Hematopoietic multipotent progenitor cell treated with erythropoietin and hydrocortisone succinate and interleukin-3 and kit ligand, for 8 days (in vitro differentiated cells): Measurements from ENCODE around the gene CKAP5.
A peak's percentile ranks its signal among the peaks of the same experiment; 100 is the strongest.

Experiments
- DNase-seq: peaks from one replicate; pipeline ENCODE4 v3.0.0-alpha.2; 2015

CKAP5 gene

GRCh38 chr11:46761807-46762206, 84.3 kb downstream of the CKAP5 start:
- DNase-seq, result no peak

- DNase-seq, result no peak
Observed at GRCh38 chr11:46760429-46761128, 85.5 kb downstream of the CKAP5 start.

- DNase-seq, result no peak
Observed at GRCh38 chr11:46759196-46759595, 86.9 kb downstream of the CKAP5 start.

- peak; percentile 64 for DNase-seq
Observed at GRCh38 chr11:46755962-46756361, 90.1 kb downstream of the CKAP5 start.

- no peak for DNase-seq
Observed at GRCh38 chr11:46747150-46747549, 98.9 kb downstream of the CKAP5 start.

- no peak for DNase-seq
Observed at GRCh38 chr11:46745995-46746394, 100.1 kb downstream of the CKAP5 start.

GRCh38 chr11:46745328-46745727, 100.8 kb downstream of the CKAP5 start:
- DNase-seq, result no peak

- DNase-seq, result no peak
Observed at GRCh38 chr11:46743693-46744339, 102.3 kb downstream of the CKAP5 start.

GRCh38 chr11:46743043-46743442, 103.0 kb downstream of the CKAP5 start:
- no peak for DNase-seq

- no peak for DNase-seq
Observed at GRCh38 chr11:46741600-46742484, 104.2 kb downstream of the CKAP5 start.

- DNase-seq, result no peak
Observed at GRCh38 chr11:46738887-46739286, 107.2 kb downstream of the CKAP5 start.

GRCh38 chr11:46737699-46738098, 108.4 kb downstream of the CKAP5 start:
- DNase-seq, result no peak

- DNase-seq, result no peak
Observed at GRCh38 chr11:46736615-46737014, 109.5 kb downstream of the CKAP5 start.

- no peak for DNase-seq
Observed at GRCh38 chr11:46736146-46736545, 109.9 kb downstream of the CKAP5 start.

- no peak for DNase-seq
Observed at GRCh38 chr11:46733234-46733633, 112.8 kb downstream of the CKAP5 start.

GRCh38 chr11:46731545-46731944, 114.5 kb downstream of the CKAP5 start:
- no peak for DNase-seq

- no peak for DNase-seq
Observed at GRCh38 chr11:46729110-46730027, 116.7 kb downstream of the CKAP5 start.

- DNase-seq, result no peak
Observed at GRCh38 chr11:46728659-46729040, 117.4 kb downstream of the CKAP5 start.

- no peak for DNase-seq
Observed at GRCh38 chr11:46727952-46728658, 118.0 kb downstream of the CKAP5 start.

- DNase-seq, result no peak
Observed at GRCh38 chr11:46726206-46726862, 119.7 kb downstream of the CKAP5 start.
